Thoracic aorta (tissue), 2 donors: ENCODE results near the gene MGAT5. TPM values are rescaled to one million over a fixed set of nuclear protein-coding genes. Genes with fewer than 3 reads are reported as not detected.

ENCODE experiments used
- ATAC-seq: fragments of 150-250 bp; one replicate; pipeline ENCODE4 v1.8.0; 2017; ENCODE audit warnings: low read depth; ENCODE audit not compliant: insufficient number of reproducible peaks, low FRiP score
- DNase-seq: peaks from one replicate; pipeline ENCODE4 v3.0.0-alpha.2; 2020; ENCODE audit warnings: low spot score
- H3K27ac ChIP-seq, 2 donors: fragments of 200-600 bp; sonication (generic); 1 replicate in 1 of 2; 2 replicates in 1 of 2; pipeline ENCODE4 v1.5.1; 2016; ENCODE audit warnings: mild to moderate bottlenecking in 2 of 2, moderate library complexity in 2 of 2
- H3K27me3 ChIP-seq: fragments of 200-600 bp; sonication (generic); replicated peaks from 2 replicates; pipeline ENCODE4 v1.6.0; 2016; ENCODE audit warnings: mild to moderate bottlenecking; ENCODE audit not compliant: insufficient read depth
- H3K36me3 ChIP-seq: fragments of 200-600 bp; sonication (generic); one replicate; pipeline ENCODE4 v1.5.1; 2016
- H3K4me1 ChIP-seq, 2 donors: fragments of 200-600 bp; sonication (generic); 1 replicate in 1 of 2; 2 replicates in 1 of 2; pipeline versions ENCODE4 v1.5.1 to v1.6.0; 2016; ENCODE audit warnings: low read depth in 2 of 2, mild to moderate bottlenecking in 1 of 2; ENCODE audit not compliant: control insufficient read depth in 1 of 2
- H3K4me3 ChIP-seq: fragments of 200-600 bp; sonication (generic); 2 replicates; pipeline ENCODE4 v1.5.1; 2016; ENCODE audit warnings: mild to moderate bottlenecking
- H3K9me3 ChIP-seq: fragments of 200-600 bp; sonication (generic); 2 replicates; pipeline ENCODE4 v1.5.1; 2016
- CTCF ChIP-seq: fragments of 200-600 bp; sonication (generic); IDR thresholded peaks from one replicate; pipeline ENCODE4 v1.5.1; 2019; ENCODE audit warnings: antibody characterized with exemption
- total RNA-seq, 2 donors: library from RNA; depleted of rRNA; stranded (reverse); fragments of >200 nt; gene quantifications; one replicate each; pipeline versions ENCODE4 v1.1.0 to v1.2.3, GENCODE V29; 2016

MGAT5 gene
- total RNA-seq, 2 donors from 2014 or later = 43.9 to 95.3 TPM

GRCh38 chr2:134312482-134312881 lies 58.6 kb downstream of the MGAT5 start:
- no peak overlapping the region for H3K27ac ChIP-seq
- no peak overlapping the region for H3K4me3 ChIP-seq
- no peaks in the 10 kb centered on the region for H3K27me3 ChIP-seq
- no peaks in the 10 kb centered on the region for H3K9me3 ChIP-seq
- TF ChIP-seq CTCF = no peak
- H3K36me3 ChIP-seq = no peaks in the 10 kb centered on the region
- no peak for ATAC-seq
- peaks cover 10 to 40% of the 10 kb centered on the region in 2 donors for H3K4me1 ChIP-seq
- no peak for DNase-seq

DNA sequence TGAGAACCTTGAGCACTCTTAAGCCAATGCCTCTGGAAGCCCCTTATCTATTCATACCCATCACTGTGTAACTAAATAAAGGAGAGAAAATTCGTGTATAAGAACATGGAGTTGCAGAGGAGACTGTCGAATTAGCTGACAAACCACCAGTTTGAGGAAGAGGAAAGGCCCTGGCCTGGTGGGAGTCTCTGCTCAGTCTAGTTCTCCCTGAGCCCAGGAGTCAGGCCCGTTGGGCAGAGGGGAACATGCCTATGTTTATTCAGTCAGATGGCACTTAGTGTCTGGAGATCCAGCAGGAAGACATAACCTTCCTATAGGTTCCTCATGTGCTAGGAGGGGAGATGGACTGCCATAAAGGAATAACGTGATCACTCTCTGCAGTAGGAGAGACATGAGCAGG lies 60.3 kb downstream of the MGAT5 start:
- no peaks in the 10 kb centered on the region for H3K27me3 ChIP-seq
- no peak for DNase-seq
- no peak for TF ChIP-seq CTCF
- ATAC-seq = no peak
- no peak overlapping the region for H3K27ac ChIP-seq
- H3K4me1 ChIP-seq = peaks cover 10 to 40% of the 10 kb centered on the region in 2 donors
- no peak overlapping the region for H3K4me3 ChIP-seq
- no peaks in the 10 kb centered on the region for H3K36me3 ChIP-seq
- no peaks in the 10 kb centered on the region for H3K9me3 ChIP-seq

GRCh38 chr2:134314681-134315368 lies 61.0 kb downstream of the MGAT5 start:
- Histone ChIP-seq H3K27ac (no peak overlapping the region), H3K36me3 (no peaks in the 10 kb centered on the region), H3K9me3 (no peaks in the 10 kb centered on the region), H3K27me3 (no peaks in the 10 kb centered on the region), H3K4me1 (peaks cover 10 to 37% of the 10 kb centered on the region in 2 donors), H3K4me3 (no peak overlapping the region)
- no peak for ATAC-seq
- DNase-seq = no peak
- TF ChIP-seq CTCF = no peak

- H3K9me3 ChIP-seq = no peaks in the 10 kb centered on the region
- DNase-seq = no peak
- no peak for ATAC-seq
- TF ChIP-seq CTCF = no peak
- no peak overlapping the region for H3K27ac ChIP-seq
- no peak overlapping the region for H3K4me3 ChIP-seq
- no peaks in the 10 kb centered on the region for H3K36me3 ChIP-seq
- H3K4me1 ChIP-seq = peaks cover 8 to 31% of the 10 kb centered on the region in 2 donors
- no peaks in the 10 kb centered on the region for H3K27me3 ChIP-seq
Observed at GRCh38 chr2:134315471-134315870, 61.6 kb downstream of the MGAT5 start.

DNA sequence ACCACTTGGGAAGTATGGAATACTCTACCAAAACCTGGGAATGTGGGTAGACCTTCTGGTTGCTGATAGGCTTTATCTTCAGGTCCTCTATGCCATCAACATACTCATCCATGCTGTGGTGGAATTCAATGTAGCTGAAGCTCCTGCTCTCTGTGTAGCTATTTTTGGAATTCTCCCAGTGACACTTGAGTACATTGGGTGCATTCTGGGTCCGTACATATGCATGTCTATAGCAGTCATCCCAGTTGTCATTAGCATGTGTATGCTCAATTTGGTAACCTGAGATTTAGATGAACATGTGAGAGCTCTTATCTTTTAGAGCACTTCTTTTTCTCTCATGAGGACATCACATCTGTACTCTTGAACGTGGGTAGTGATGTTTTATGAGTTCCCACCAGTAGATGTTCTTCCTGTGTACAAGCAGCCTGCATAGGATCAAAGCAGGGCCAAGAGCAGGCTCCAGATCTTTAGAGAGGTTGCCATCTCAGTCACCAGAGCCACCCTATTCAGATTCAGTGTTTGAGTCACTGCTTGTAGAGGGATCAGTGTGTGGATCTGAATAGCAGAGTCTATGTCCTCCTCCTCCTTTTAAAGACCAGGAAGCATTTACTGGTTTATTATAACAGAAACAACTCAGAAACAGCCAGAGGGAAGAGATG lies 65.9 kb downstream of the MGAT5 start:
- Histone ChIP-seq H3K36me3 (no peaks in the 10 kb centered on the region), H3K4me1 (peaks cover 4 to 21% of the 10 kb centered on the region in 2 donors), H3K4me3 (no peak overlapping the region), H3K27me3 (no peaks in the 10 kb centered on the region), H3K27ac (no peak overlapping the region), H3K9me3 (no peaks in the 10 kb centered on the region)
- ATAC-seq (no peak), DNase-seq (no peak)
- no peak for TF ChIP-seq CTCF
